Omental fat pad (tissue), 4 donors: Measurements from ENCODE around the gene FBN1. TPM values are rescaled to one million over a fixed set of nuclear protein-coding genes. Genes with fewer than 3 reads are reported as not detected.

Source experiments
- ATAC-seq: fragments of 150-250 bp; one replicate; pipeline ENCODE4 v1.9.1; 2016; ENCODE audit warnings: mild to moderate bottlenecking, moderate library complexity; ENCODE audit not compliant: low FRiP score
- DNase-seq: peaks from one replicate; pipeline ENCODE4 v3.0.0-alpha.2; 2019; ENCODE audit warnings: low spot score
- CTCF ChIP-seq, 3 donors: fragments of 450-650 bp; IDR thresholded peaks; one replicate each; pipeline ENCODE4 v1.5.1; 2016 to 2017; ENCODE audit warnings: antibody characterized with exemption in 3 of 3, mild to moderate bottlenecking in 3 of 3, moderate library complexity in 2 of 3
- total RNA-seq, 4 donors: library from RNA; depleted of rRNA; stranded (reverse); fragments of >200 nt; gene quantifications; one replicate each; pipeline ENCODE4 v1.1.0, GENCODE V29; 2016

FBN1 gene
- total RNA-seq, 4 donors from 2014 or later, result 91.5 to 413 (median 137) TPM

- ATAC-seq (no peak), DNase-seq (no peak)
- TF ChIP-seq CTCF (IDR thresholded peaks at IDR 0.05), result no peak
Observed at GRCh38 chr15:48680841-48681240, 35.3 kb upstream of the FBN1 start.

GRCh38 chr15:48679952-48680351 lies 34.4 kb upstream of the FBN1 start:
- no peak for TF ChIP-seq CTCF (IDR thresholded peaks at IDR 0.05)
- no peak for DNase-seq
- ATAC-seq, result no peak

- DNase-seq (no peak), ATAC-seq (no peak)
- TF ChIP-seq CTCF (IDR thresholded peaks at IDR 0.05), result no peak
Observed at GRCh38 chr15:48678851-48679250, 33.3 kb upstream of the FBN1 start.

GRCh38 chr15:48677821-48678220 lies 32.3 kb upstream of the FBN1 start:
- TF ChIP-seq CTCF (IDR thresholded peaks at IDR 0.05), result no peak
- DNase-seq (no peak), ATAC-seq (no peak)

GRCh38 chr15:48675436-48675835 lies 29.9 kb upstream of the FBN1 start:
- no peak for TF ChIP-seq CTCF (IDR thresholded peaks at IDR 0.05)
- ATAC-seq (no peak), DNase-seq (no peak)

- ATAC-seq (no peak), DNase-seq (no peak)
- TF ChIP-seq CTCF (IDR thresholded peaks at IDR 0.05), result no peak
Observed at GRCh38 chr15:48674876-48675275, 29.4 kb upstream of the FBN1 start.

- DNase-seq, result no peak
- no peak for TF ChIP-seq CTCF (IDR thresholded peaks at IDR 0.05)
- no peak for ATAC-seq
Observed at GRCh38 chr15:48672206-48672605, 26.7 kb upstream of the FBN1 start.
